OCI-LY7 (cell line): ENCODE measurements around the gene DNAJC1.

Source experiments
- CTCF ChIP-seq: fragments of 200-600 bp; sonication (generic); conservative IDR thresholded peaks from 2 replicates; pipeline ENCODE4 v1.5.1; 2014; ENCODE audit warnings: mild to moderate bottlenecking, antibody characterized with exemption, low read length, moderate library complexity, mixed read lengths
- EZH2phosphoT487 ChIP-seq: fragments of 200-600 bp; sonication (generic); IDR thresholded peaks from 2 replicates; pipeline ENCODE4 v1.6.1; 2018; ENCODE audit warnings: low read depth, borderline replicate concordance, mild to moderate bottlenecking, mixed run types, antibody characterized with exemption, low read length, moderate library complexity, mixed read lengths

DNA sequence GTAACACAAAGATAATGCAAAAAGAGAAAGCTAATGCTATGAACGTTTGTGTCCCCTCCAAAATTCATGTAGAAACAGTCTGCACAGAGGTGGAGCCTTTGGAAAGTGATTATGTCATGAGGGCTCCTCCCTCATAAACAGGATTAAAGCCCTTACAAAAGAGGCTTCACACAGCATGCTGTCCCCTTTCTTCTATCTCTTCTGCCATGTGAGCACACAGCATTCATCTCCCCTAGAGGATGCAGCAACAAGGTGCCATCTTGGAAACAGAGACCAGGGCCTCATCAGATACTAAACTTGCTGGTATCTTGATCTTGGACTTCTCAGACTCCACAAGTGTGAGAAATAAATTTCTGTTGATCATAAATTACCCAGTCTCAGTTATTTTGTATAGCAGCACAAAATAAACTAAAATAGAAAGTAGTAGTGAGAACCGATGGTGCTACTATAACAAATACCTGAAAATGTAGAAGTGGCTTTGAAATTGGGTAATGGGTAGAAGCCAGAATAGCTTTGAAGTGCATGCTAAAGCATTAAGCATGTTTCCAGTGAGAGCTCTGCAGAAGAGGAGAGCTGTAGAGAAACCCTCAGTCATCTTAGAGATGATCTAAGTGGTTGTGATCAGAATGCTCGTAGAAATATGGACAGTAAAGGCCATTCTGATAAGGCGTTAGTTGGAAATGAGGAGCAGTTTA lies 108.7 kb downstream of the DNAJC1 start:
- TF ChIP-seq EZH2phosphoT487: no peak
- no peak for TF ChIP-seq CTCF
